Measurements from ENCODE around the gene ZNF341.

GRCh38 chr20:33796907-33797544, 65.2 kb downstream of the ZNF341 start:
- TF ChIP-seq CTCF (IDR thresholded peaks at IDR 0.05) (no peak), POLR2A (IDR thresholded peaks at IDR 0.05) (no peak)

Measured in Peyer's patch (tissue), 4 donors.